HepG2 (cell line): ENCODE data around the gene SYT8. TPM values are rescaled to one million over a fixed set of nuclear protein-coding genes. Genes with fewer than 3 reads are reported as not detected.

ENCODE experiments used
- ATAC-seq: fragments of 200-7000 bp; cut with Tn5 transposase; 3 replicates; pipeline ENCODE4 v1.9.1; 2020; ENCODE audit warnings: mild to moderate bottlenecking, moderate library complexity
- BruUV-seq: library from RNA; stranded (reverse); fragments of 400-500 nt; replicated peaks from 2 replicates; lab custom pipeline; 2021; lab: Mats Ljungman, UMichigan
- CTCF ChIA-PET: fragments of 300-600 bp; formaldehyde crosslinking; extraction: SDS; loops from one replicate; lab custom pipeline; 2021; ENCODE audit warnings: low total read pairs, inconsistent platforms, low intra/inter-chr PET ratio; lab: Yijun Ruan, JAX
- POLR2A ChIA-PET: fragments of 350-600 bp; sonication (Branson Sonifier 250); formaldehyde crosslinking; loops from one replicate; lab custom pipeline; 2020; ENCODE audit warnings: antibody characterized with exemption, inconsistent platforms; lab: Yijun Ruan, JAX
- DNase-seq: peaks from one replicate; pipeline ENCODE4 v3.0.0-alpha.2; 2015; ENCODE audit warnings: low spot score
- FAIRE-seq: peaks from 3 replicates; lab custom pipeline; 2011; peaks lifted over from hg19 to GRCh38; lab: Jason Lieb, UNC
- H2AFZ ChIP-seq: one replicate; pipeline ENCODE4 v1.6.1; 2011; ENCODE audit warnings: low read length, inconsistent platforms
- H3K27ac ChIP-seq: fragments of 300-600 bp; 3 replicates; pipeline ENCODE4 v1.8.0; 2011; ENCODE audit warnings: mixed run types, mild to moderate bottlenecking, mixed read lengths, low read length, inconsistent platforms; ENCODE audit not compliant: insufficient read depth; ENCODE audit errors: extremely low read length
- H3K27me3 ChIP-seq, 2 experiments: fragments of 200-600 bp in 1 of 2; 2 replicates in 1 of 2; 3 replicates in 1 of 2; pipeline versions ENCODE4 v1.6.0 to v1.8.0; 2011; ENCODE audit warnings: low read length in 2 of 2, mild to moderate bottlenecking in 2 of 2, moderate library complexity in 2 of 2, inconsistent platforms in 1 of 2; ENCODE audit not compliant: insufficient read depth in 2 of 2, control insufficient read depth in 1 of 2
- H3K36me3 ChIP-seq, 2 experiments: fragments of 200-600 bp in 1 of 2; replicated peaks in 1 of 2; 2 replicates in 1 of 2; 3 replicates in 1 of 2; pipeline versions ENCODE4 v1.5.1 to v1.8.0; 2011; ENCODE audit warnings: low read length in 2 of 2, inconsistent platforms in 1 of 2; ENCODE audit not compliant: insufficient read depth in 2 of 2, control insufficient read depth in 1 of 2
- H3K4me1 ChIP-seq: 2 replicates; pipeline ENCODE4 v1.5.1; 2012; ENCODE audit warnings: low read length, inconsistent platforms; ENCODE audit not compliant: insufficient read depth
- H3K4me2 ChIP-seq: 2 replicates; pipeline ENCODE4 v1.6.0; 2011; ENCODE audit warnings: low read depth, low read length, inconsistent platforms
- H3K4me3 ChIP-seq, 3 experiments: fragments of 200-600 bp in 1 of 3; sonication (generic), shearing (Covaris generic) in 1 of 3; replicated peaks in 1 of 3; 2 replicates each; pipeline ENCODE4 v1.5.1; 2011 to 2016; ENCODE audit warnings: low read length in 3 of 3, inconsistent platforms in 2 of 3, low read depth in 2 of 3, mild to moderate bottlenecking in 2 of 3, control low read depth in 1 of 3, mixed read lengths in 1 of 3; ENCODE audit not compliant: insufficient read depth in 1 of 3
- H3K79me2 ChIP-seq: one replicate; pipeline ENCODE4 v1.6.1; 2011; ENCODE audit warnings: low read length, inconsistent platforms; ENCODE audit not compliant: insufficient read depth
- H3K9ac ChIP-seq: 2 replicates; pipeline ENCODE4 v1.6.0; 2011; ENCODE audit warnings: mild to moderate bottlenecking, low read depth, low read length, inconsistent platforms; ENCODE audit not compliant: insufficient read depth
- H3K9me3 ChIP-seq: 2 replicates; pipeline ENCODE4 v1.5.1; 2012; ENCODE audit warnings: mild to moderate bottlenecking, low read length
- H4K20me1 ChIP-seq: 2 replicates; pipeline ENCODE4 v1.6.0; 2011; ENCODE audit warnings: inconsistent platforms, mild to moderate bottlenecking, low read length, moderate library complexity; ENCODE audit not compliant: insufficient read depth
- ATF7-NPFF ChIP-seq: sonication (generic); formaldehyde crosslinking; IDR thresholded peaks from 2 replicates; pipeline ENCODE4 v1.8.1; 2023; ENCODE audit warnings: mild to moderate bottlenecking, low read depth, missing genetic modification reagents, moderate library complexity
- FOXK1 ChIP-seq: sonication (generic); formaldehyde crosslinking; IDR thresholded peaks from 2 replicates; pipeline ENCODE4 v1.4.0; 2020; ENCODE audit warnings: low read depth, missing genetic modification reagents, borderline replicate concordance
- HES4 ChIP-seq: sonication (generic); formaldehyde crosslinking; IDR thresholded peaks from 2 replicates; pipeline ENCODE4 v1.9.0; 2021; ENCODE audit warnings: mild to moderate bottlenecking, missing genetic modification reagents, borderline replicate concordance
- MYPOP ChIP-seq: sonication (generic); formaldehyde crosslinking; IDR thresholded peaks from 2 replicates; pipeline ENCODE4 v1.8.1; 2023; ENCODE audit warnings: mild to moderate bottlenecking, moderate library complexity, missing genetic modification reagents
- NR2C2 ChIP-seq: sonication (generic); formaldehyde crosslinking; IDR thresholded peaks from 2 replicates; pipeline ENCODE4 v1.4.0; 2020; ENCODE audit warnings: missing genetic modification reagents, mild to moderate bottlenecking, moderate library complexity, borderline replicate concordance
- PRDM15 ChIP-seq: sonication (generic); formaldehyde crosslinking; IDR thresholded peaks from 2 replicates; pipeline ENCODE4 v1.4.0; 2020; ENCODE audit warnings: missing genetic modification reagents
- RFX1 ChIP-seq: fragments of 450-650 bp; IDR thresholded peaks from 2 replicates; pipeline ENCODE4 v1.6.1; 2017
- RXRA ChIP-seq: sonication (generic); formaldehyde crosslinking; IDR thresholded peaks from 2 replicates; pipeline ENCODE4 v1.5.1; 2020; ENCODE audit warnings: missing genetic modification reagents
- TSC22D2 ChIP-seq: sonication (generic); formaldehyde crosslinking; IDR thresholded peaks from 2 replicates; pipeline ENCODE4 v1.5.1; 2020; ENCODE audit warnings: missing genetic modification reagents, mild to moderate bottlenecking, borderline replicate concordance
- ZBTB2 ChIP-seq: sonication (generic); formaldehyde crosslinking; IDR thresholded peaks from 2 replicates; pipeline ENCODE4 v1.8.0; 2022; ENCODE audit warnings: low read depth, missing genetic modification reagents
- ZBTB3 ChIP-seq: sonication (generic); formaldehyde crosslinking; IDR thresholded peaks from 2 replicates; pipeline ENCODE4 v1.4.0; 2020; ENCODE audit warnings: low read depth, mild to moderate bottlenecking, moderate library complexity, missing genetic modification reagents, borderline replicate concordance
- ZBTB38 ChIP-seq: sonication (generic); formaldehyde crosslinking; IDR thresholded peaks from 2 replicates; pipeline ENCODE4 v1.5.1; 2020; ENCODE audit warnings: mild to moderate bottlenecking, missing genetic modification reagents
- ZBTB42 ChIP-seq: sonication (generic); formaldehyde crosslinking; IDR thresholded peaks from 2 replicates; pipeline ENCODE4 v1.5.0; 2020; ENCODE audit warnings: mild to moderate bottlenecking, missing genetic modification reagents
- ZFAT ChIP-seq: sonication (generic); formaldehyde crosslinking; conservative IDR thresholded peaks from 2 replicates; pipeline ENCODE4 v1.8.1; 2023; ENCODE audit warnings: missing genetic modification reagents, inconsistent platforms
- ZNF329 ChIP-seq: sonication (generic); formaldehyde crosslinking; IDR thresholded peaks from 2 replicates; pipeline ENCODE4 v1.9.0; 2021; ENCODE audit warnings: low read depth, mild to moderate bottlenecking, missing genetic modification reagents
- ZNF530 ChIP-seq: sonication (generic); formaldehyde crosslinking; IDR thresholded peaks from 2 replicates; pipeline ENCODE4 v1.5.0; 2020; ENCODE audit warnings: low read depth, mild to moderate bottlenecking, missing genetic modification reagents
- ZNF670 ChIP-seq: sonication (generic); formaldehyde crosslinking; IDR thresholded peaks from 2 replicates; pipeline ENCODE4 v1.8.0; 2022; ENCODE audit warnings: mild to moderate bottlenecking, missing genetic modification reagents, borderline replicate concordance
- ZSCAN29 ChIP-seq: sonication (generic); formaldehyde crosslinking; conservative IDR thresholded peaks from 2 replicates; pipeline ENCODE4 v1.4.0; 2020; ENCODE audit warnings: mild to moderate bottlenecking, missing genetic modification reagents
- WGBS: methylation state at CpG from one replicate; pipeline ENCODE4 v1.1.6; 2017; ENCODE audit warnings: low lambda C conversion rate; 5-methylcytosine and 5-hydroxymethylcytosine counted together
- in situ Hi-C: cut with HindIII; loops from 2 replicates; pipeline ENCODE4 v1.10.0; 2017; ENCODE audit warnings: low pct_unique_long_range_greater_than_20kb; ENCODE audit not compliant: extremely low pct_ligation_motif_present
- intact Hi-C: fragments of 100-400 bp; cut with micrococcal nuclease; formaldehyde crosslinking; loops from one replicate; pipeline ENCODE4 v1.10.0; 2022; ENCODE audit not compliant: unreplicated experiment
- polyA plus RNA-seq, 8 experiments: library from polyadenylated mRNA; depleted of rRNA in 3 of 8; stranded (reverse) in 7 of 8; unstranded in 1 of 8; fragments of >200 nt; fragmentation: Illumina TruSeq in 4 of 8; extraction: Trizol in 4 of 8; gene quantifications; 2 replicates each; pipeline versions ENCODE4 v1.2.1 to v1.2.3, GENCODE V29; 2011 to 2016; ENCODE audit warnings: low read depth in 4 of 8, missing spikeins in 1 of 8, mixed read lengths in 1 of 8; ENCODE audit not compliant: insufficient read depth in 1 of 8
- total RNA-seq, 5 experiments: library from RNA; depleted of rRNA; stranded (reverse); fragments of >200 nt; fragmentation: Illumina TruSeq; extraction: Trizol; gene quantifications; 2 replicates each; pipeline ENCODE4 v1.2.3, GENCODE V29; 2016; ENCODE audit warnings: low read depth in 1 of 5
- TF ChIP-seq, protein P1 (sequence below): sonication (generic); formaldehyde crosslinking; IDR thresholded peaks from 2 replicates; pipeline ENCODE4 v1.9.0; 2021; ENCODE audit warnings: missing genetic modification reagents, mild to moderate bottlenecking, borderline replicate concordance

The SYT8 gene
- total and polyA plus RNA-seq, 2 of the 13 experiments (the other 11 are each of a cell fraction or from before 2014, with no cell fraction given), result 0.60 to 2.3 TPM

DNA sequence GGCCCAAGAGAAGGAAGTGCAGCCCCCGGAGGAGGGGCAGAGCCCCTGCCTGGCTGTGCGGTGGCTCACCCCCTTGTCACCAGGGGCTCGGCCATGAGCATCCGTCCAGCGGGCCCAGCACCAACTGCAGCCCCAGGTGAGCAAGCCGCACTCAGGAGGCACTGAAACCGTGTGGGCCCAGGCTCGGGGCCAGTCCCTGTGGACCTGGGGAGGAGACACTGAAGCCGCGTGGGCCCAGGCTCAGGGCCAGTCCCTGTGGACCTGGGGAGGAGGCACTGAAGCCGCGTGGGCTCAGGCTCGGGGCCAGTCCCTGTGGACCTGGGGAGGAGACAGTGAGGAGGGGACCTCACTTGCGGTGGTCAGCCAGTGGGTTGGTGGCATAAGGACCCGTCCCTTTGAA lies 32.0 kb downstream of the SYT8 start:
- Histone ChIP-seq H2AFZ (no peak overlapping the region), H3K4me2 (no peak overlapping the region), H3K27ac (no peak overlapping the region), H3K9me3 (no peaks in the 10 kb centered on the region), H3K27me3 (peaks cover 28 to 87% of the 10 kb centered on the region in 2 experiments), H3K9ac (no peak overlapping the region), H3K4me3 (no peak overlapping the region), H3K36me3 (no peaks in the 10 kb centered on the region), H4K20me1 (no peaks in the 10 kb centered on the region), H3K79me2 (no peaks in the 10 kb centered on the region), H3K4me1 (no peaks in the 10 kb centered on the region)
- in situ Hi-C loops, result no loop called here
- WGBS, result 24% methylated on average over 5 of the region's 15 CpGs
- ATAC-seq, result no peak
- BruUV-seq, result no TSS peak
- POLR2A ChIA-PET, result no interaction called here
- no peak for DNase-seq
- CTCF ChIA-PET, result no interaction called here
- no peak for FAIRE-seq
- intact Hi-C loops, result no loop called here
- TF ChIP-seq ZBTB42 (no peak), HES4 (CRISPR knock-in tag) (no peak), ZBTB38 (CRISPR knock-in tag) (no peak), ZNF329 (CRISPR knock-in tag) (no peak), ZNF670 (CRISPR knock-in tag) (no peak), ZFAT (CRISPR knock-in tag) (no peak), TSC22D2 (CRISPR knock-in tag) (no peak), ZBTB3 (CRISPR knock-in tag) (no peak), ZSCAN29 (CRISPR knock-in tag) (no peak), ATF7-NPFF (no peak), PRDM15 (CRISPR knock-in tag) (no peak), RXRA (CRISPR knock-in tag) (no peak), NR2C2 (CRISPR knock-in tag) (no peak), FOXK1 (no peak), RFX1 (no peak), MYPOP (CRISPR knock-in tag) (no peak), ZNF530 (CRISPR knock-in tag) (no peak), ZBTB2 (CRISPR knock-in tag) (no peak)
- TF ChIP-seq, protein P1, sequence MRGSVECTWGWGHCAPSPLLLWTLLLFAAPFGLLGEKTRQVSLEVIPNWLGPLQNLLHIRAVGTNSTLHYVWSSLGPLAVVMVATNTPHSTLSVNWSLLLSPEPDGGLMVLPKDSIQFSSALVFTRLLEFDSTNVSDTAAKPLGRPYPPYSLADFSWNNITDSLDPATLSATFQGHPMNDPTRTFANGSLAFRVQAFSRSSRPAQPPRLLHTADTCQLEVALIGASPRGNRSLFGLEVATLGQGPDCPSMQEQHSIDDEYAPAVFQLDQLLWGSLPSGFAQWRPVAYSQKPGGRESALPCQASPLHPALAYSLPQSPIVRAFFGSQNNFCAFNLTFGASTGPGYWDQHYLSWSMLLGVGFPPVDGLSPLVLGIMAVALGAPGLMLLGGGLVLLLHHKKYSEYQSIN (CRISPR knock-in tag), result no peak
